Brain microvascular endothelial cell (primary cell): ENCODE data around the gene HMBS.

ENCODE experiments used
- DNase-seq: peaks from one replicate; pipeline ENCODE4 v3.0.0-alpha.2; 2020
- H3K27ac ChIP-seq: fragments of 250-450 bp; sonication (Bioruptor Pico); 2 replicates; pipeline ENCODE4 v1.5.1; 2020; ENCODE audit warnings: mild to moderate bottlenecking, moderate library complexity
- H3K27me3 ChIP-seq: fragments of 250-450 bp; sonication (Bioruptor Pico); replicated peaks from 2 replicates; pipeline ENCODE4 v1.5.1; 2020; ENCODE audit warnings: mild to moderate bottlenecking
- H3K36me3 ChIP-seq: fragments of 250-450 bp; sonication (Bioruptor Pico); replicated peaks from 2 replicates; pipeline ENCODE4 v1.5.1; 2020; ENCODE audit warnings: mild to moderate bottlenecking
- H3K4me3 ChIP-seq: 2 replicates; pipeline ENCODE4 v1.5.1; 2011; ENCODE audit warnings: low read depth, mild to moderate bottlenecking, control low read depth, low read length, moderate library complexity
- in situ Hi-C: cut with HindIII; loops from 2 replicates; pipeline ENCODE4 v1.10.0; 2017; ENCODE audit warnings: low sequenced_read_pairs, low pct_ligation_motif_present
- TF ChIP-seq, protein P1 (sequence below): IDR thresholded peaks from 2 replicates; pipeline ENCODE4 v1.5.1; 2011; ENCODE audit warnings: low read depth, mild to moderate bottlenecking, moderate library complexity, low read length, control low read depth, inconsistent platforms; ENCODE audit errors: missing control alignments

HMBS gene

DNA sequence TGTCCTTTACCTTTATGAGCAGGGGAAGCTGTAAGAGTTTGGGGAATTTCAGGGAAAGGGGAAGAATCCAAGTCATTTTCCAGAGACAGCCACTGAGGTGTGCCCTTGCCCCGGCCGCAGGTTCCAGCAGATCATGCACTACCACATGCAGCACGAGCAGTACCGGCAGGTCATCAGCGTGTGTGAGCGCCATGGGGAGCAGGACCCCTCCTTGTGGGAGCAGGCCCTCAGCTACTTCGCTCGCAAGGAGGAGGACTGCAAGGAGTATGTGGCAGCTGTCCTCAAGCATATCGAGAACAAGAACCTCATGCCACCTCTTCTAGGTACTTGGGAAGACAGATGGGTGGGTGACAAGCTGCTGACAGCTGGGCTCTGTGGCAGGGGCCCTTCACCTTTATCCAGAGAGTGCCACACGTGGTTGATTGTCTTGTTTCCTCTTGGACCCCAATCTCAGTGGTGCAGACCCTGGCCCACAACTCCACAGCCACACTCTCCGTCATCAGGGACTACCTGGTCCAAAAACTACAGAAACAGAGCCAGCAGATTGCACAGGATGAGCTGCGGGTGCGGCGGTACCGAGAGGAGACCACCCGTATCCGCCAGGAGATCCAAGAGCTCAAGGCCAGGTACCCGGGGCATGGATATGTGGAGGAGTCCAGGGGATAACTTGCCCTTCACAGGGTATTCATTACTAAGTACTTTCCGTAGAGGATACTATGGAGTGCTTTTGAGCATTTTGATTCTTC lies 5.8 kb upstream of the HMBS start:
- Histone ChIP-seq H3K4me3 (no peak overlapping the region), H3K36me3 (peaks cover 40% of the 10 kb centered on the region), H3K27me3 (no peaks in the 10 kb centered on the region), H3K27ac (no peak overlapping the region)
- in situ Hi-C loops: no loop called here
- no peak for DNase-seq
- TF ChIP-seq, protein P1, sequence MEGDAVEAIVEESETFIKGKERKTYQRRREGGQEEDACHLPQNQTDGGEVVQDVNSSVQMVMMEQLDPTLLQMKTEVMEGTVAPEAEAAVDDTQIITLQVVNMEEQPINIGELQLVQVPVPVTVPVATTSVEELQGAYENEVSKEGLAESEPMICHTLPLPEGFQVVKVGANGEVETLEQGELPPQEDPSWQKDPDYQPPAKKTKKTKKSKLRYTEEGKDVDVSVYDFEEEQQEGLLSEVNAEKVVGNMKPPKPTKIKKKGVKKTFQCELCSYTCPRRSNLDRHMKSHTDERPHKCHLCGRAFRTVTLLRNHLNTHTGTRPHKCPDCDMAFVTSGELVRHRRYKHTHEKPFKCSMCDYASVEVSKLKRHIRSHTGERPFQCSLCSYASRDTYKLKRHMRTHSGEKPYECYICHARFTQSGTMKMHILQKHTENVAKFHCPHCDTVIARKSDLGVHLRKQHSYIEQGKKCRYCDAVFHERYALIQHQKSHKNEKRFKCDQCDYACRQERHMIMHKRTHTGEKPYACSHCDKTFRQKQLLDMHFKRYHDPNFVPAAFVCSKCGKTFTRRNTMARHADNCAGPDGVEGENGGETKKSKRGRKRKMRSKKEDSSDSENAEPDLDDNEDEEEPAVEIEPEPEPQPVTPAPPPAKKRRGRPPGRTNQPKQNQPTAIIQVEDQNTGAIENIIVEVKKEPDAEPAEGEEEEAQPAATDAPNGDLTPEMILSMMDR: no peak

DNA sequence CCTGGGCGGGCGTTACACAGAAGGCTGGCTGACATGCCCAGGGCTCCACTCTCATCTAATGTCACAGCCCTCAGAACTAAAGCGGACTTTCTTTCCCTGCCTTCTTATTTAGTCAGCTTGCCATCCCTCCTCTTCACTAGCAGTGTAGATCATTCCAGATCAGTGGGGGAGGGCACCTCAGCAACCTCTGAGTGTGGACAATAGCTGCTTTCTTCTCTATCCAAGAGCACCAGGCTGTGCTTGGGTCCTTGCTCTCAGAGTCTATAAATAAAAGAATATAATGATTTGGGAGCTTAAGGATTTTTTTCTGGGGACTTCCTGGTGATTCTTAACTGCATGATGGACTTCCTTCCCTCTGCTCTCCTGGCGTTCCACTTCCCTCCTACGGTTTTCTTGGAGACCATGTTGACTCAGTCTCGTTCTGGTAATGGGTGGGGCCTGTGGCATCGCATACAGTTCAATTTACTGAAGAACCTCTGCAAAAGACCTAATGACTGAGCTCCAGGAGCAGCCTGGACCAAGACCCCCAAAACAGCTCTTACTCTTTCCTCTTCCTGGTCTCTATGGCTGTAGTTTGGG lies 2.9 kb upstream of the HMBS start:
- peaks cover 26% of the 10 kb centered on the region for H3K36me3 ChIP-seq
- DNase-seq: no peak
- H3K27me3 ChIP-seq: no peaks in the 10 kb centered on the region
- no peak overlapping the region for H3K27ac ChIP-seq
- TF ChIP-seq, protein P1: no peak
- in situ Hi-C loops: no loop called here
- no peak overlapping the region for H3K4me3 ChIP-seq

DNA sequence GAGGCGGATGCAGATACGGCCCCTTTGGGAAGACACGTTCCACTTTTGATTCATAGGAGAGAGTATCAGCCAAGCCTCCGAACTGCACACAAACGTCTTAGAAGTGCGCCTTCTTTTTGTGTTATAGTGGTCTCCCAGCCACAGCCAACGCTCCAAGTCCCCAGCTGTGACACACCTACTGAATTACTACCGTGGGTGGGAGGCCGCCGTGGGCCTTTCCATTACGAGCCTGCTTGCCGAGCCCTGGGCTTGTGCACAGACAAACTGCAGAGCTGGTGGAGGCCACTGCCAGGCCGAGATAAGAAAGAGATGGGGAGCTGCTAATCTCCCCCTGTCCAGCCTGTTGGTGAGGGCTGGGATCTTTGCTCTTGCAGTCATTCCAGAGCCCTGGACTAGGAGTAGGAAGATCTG lies 761 bp downstream of the HMBS start:
- Histone ChIP-seq H3K27me3 (no peaks in the 10 kb centered on the region), H3K4me3 (peak overlapping the region; percentile 86), H3K27ac (peak overlapping the region; percentile 81), H3K36me3 (peaks cover 4% of the 10 kb centered on the region)
- TF ChIP-seq, protein P1: no peak
- in situ Hi-C loops: no loop called here
- no peak for DNase-seq

DNA sequence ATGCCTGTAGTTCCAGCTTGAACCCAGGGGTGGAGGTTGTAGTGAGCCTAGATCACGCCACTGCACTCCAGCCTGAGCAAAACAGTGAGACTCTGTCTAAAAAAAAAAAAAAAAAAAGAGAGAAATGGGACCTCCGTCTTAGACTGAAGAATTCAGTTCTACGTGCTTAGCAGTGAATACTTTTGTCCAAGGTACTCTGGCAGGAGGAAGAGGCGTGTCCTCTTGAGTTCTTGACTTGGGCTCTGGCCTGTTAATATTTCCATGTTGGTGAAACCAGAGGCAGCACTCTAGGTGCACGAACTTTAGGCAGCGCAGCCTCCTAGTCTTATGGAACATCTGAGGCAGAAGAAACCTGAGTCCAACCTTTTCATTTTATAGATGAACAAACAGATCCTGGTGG lies 2.4 kb downstream of the HMBS start:
- Histone ChIP-seq H3K36me3 (peaks cover 7% of the 10 kb centered on the region), H3K27me3 (no peaks in the 10 kb centered on the region), H3K4me3 (no peak overlapping the region), H3K27ac (no peak overlapping the region)
- no peak for DNase-seq
- TF ChIP-seq, protein P1: no peak
- in situ Hi-C loops: no loop called here

DNA sequence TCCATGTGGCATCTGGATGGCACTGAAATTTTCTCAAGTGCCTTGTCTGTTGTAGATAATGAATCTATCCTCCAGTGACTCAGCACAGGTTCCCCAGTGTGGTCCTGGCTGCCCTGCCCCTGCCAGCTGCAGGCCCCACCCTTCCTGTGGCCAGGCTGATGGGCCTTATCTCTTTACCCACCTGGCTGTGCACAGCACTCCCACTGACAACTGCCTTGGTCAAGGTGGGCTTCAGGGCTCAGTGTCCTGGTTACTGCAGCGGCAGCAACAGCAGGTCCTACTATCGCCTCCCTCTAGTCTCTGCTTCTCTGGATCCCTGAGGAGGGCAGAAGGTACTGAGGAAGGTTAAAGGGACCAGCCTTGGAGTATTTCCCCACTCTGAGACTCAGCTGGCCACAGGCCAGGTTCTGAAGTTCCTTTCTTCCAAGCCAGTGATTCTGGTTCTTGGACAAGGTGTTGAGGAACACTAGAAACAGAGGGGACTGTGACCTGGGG lies 3.1 kb downstream of the HMBS start:
- no peak overlapping the region for H3K27ac ChIP-seq
- no peaks in the 10 kb centered on the region for H3K27me3 ChIP-seq
- in situ Hi-C loops: no loop called here
- TF ChIP-seq, protein P1: no peak
- H3K4me3 ChIP-seq: no peak overlapping the region
- no peak for DNase-seq
- peaks cover 13% of the 10 kb centered on the region for H3K36me3 ChIP-seq

DNA sequence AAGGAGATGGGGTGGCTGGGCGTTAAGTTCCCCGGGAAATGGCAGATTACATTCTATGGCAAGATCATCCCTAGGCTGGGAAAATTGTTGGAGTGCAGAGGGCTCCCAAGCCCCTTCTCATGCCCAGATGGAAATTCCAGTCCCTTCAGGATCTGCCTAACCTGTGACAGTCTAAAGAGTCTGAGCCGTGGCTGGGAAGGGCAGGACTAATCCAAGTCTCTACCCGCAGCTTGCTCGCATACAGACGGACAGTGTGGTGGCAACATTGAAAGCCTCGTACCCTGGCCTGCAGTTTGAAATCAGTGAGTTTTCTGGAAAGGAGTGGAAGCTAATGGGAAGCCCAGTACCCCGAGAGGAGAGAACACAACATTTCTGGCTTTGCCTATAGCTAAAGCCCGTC lies 3.7 kb downstream of the HMBS start:
- DNase-seq: no peak
- peaks cover 16% of the 10 kb centered on the region for H3K36me3 ChIP-seq
- no peak overlapping the region for H3K27ac ChIP-seq
- TF ChIP-seq, protein P1: no peak
- no peaks in the 10 kb centered on the region for H3K27me3 ChIP-seq
- no peak overlapping the region for H3K4me3 ChIP-seq
- in situ Hi-C loops: no loop called here
